SK-MEL-5 (cell line): ENCODE measurements around the gene COX6A2. TPM values are rescaled to one million over a fixed set of nuclear protein-coding genes. Genes with fewer than 3 reads are reported as not detected.

Experiments
- DNase-seq: peaks from one replicate; pipeline ENCODE4 v3.0.0-alpha.2; 2016; ENCODE audit warnings: low read depth, low spot score
- in situ Hi-C: cut with HindIII; loops from 2 replicates; pipeline ENCODE4 v1.10.0; 2016; ENCODE audit warnings: low sequenced_read_pairs, high pct_unique_total_duplicates, low pct_unique_long_range_greater_than_20kb
- total RNA-seq: library from RNA; depleted of rRNA; stranded (reverse); fragments of >200 nt; shearing (Covaris generic); gene quantifications from 2 replicates; pipeline ENCODE4 v1.2.3, GENCODE V29; 2014; rRNA removed

The COX6A2 gene
- total RNA-seq, 1 experiment from 2014 or later: not detected

DNA sequence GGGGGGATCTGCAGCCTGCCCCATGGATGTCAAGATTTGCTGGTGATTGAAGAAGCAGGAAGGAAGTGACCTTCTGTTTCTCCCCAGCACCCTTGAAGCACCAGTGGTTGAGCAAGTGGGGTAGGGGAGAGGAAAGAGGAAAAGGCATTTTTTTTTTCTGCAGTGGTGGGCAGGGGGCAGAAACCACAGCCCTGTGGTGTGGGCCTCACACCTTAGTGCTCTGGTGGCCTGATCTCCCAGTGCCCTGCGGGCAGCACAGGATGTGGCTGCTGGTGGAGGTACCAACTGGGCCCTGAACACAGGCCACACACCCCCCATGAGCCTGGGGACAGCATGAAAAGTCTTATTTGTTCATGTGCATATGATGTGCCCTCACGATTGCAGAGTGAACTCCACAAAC is 28.0 kb downstream of the COX6A2 start:
- in situ Hi-C loops: no loop called here
- no peak for DNase-seq

DNA sequence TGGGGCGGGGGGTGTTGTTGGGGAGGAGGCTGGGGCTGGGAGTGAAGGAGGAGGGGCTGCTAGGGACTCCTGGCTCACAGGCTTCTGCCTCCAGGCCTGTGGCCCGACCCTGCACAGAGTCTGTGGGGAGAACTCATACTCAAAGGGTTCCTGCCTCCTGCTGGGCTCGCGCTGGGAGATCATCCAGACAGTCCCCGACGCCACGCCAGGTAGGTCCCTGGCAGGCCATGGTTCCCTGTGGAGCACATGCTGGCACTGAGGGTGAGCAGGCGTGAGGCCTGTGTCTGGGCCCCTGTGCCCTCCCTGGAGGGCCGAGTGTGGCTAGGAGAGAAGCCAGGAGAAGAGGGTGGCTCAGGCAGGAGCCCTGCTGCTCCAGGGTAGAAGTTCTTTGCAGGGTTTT is 30.5 kb downstream of the COX6A2 start:
- in situ Hi-C loops: no loop called here
- no peak for DNase-seq

GRCh38 chr16:31397096-31397660 is 31.0 kb downstream of the COX6A2 start:
- no peak for DNase-seq
- in situ Hi-C loops: no loop called here

- in situ Hi-C loops: no loop called here
- no peak for DNase-seq
Measured at GRCh38 chr16:31395647-31396046, 32.5 kb downstream of the COX6A2 start.

- DNase-seq: no peak
- in situ Hi-C loops: no loop called here
Measured at GRCh38 chr16:31393056-31393455, 35.1 kb downstream of the COX6A2 start, which contains the start of gene ITGAD. Gene ITGAD, plus strand, starts transcription at chr16:31393335. Its CDS starts 26 bp downstream, at chr16:31393361.

DNA sequence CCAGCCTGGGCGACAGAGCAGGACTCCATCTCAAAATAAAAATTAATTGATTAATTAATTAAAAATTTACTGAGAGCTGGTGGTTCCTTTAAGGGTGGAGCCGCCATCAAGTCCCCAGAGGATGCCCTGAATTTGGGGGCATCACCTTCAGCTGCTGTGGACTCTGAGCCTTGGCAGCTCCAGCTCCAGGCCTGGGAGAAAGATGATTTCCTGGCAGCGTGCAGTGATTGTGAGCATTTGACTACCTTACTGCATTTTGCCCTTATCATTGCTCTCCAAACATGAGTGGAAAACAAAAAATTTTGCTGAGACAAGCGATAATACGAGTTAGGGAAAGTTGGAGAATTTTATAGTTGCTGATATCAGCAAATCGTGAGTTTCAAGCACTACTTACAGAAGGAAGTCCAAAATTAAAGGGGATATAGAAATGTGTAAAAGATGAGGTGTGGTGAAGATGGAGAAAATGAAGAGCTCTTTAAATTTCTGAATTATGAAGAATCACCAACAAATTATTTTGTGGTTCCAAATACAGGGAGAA is 37.6 kb downstream of the COX6A2 start:
- in situ Hi-C loops: no loop called here
- no peak for DNase-seq

DNA sequence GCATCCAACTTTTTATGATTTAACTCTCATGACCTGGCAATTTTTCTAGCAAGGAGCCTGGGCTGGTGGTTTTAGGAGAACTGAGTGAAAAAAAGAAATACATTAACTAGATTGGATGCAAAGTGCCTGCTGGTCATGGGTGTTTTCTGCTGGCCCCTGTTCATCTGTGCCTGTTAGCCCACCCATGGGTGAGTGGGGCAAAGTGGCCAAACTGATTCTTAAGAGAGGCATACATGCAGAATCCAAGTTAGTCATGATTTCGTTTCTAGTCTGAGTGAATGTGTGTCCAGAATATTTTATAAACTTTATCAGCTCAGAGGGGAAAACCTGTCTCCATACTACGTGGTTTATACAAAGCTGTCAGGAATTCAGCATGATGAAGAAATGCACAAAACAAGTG is 39.6 kb downstream of the COX6A2 start:
- in situ Hi-C loops: no loop called here
- no peak for DNase-seq

GRCh38 chr16:31386157-31386984 is 41.8 kb downstream of the COX6A2 start:
- peak; percentile 54 for DNase-seq
- in situ Hi-C loops: no loop called here

DNA sequence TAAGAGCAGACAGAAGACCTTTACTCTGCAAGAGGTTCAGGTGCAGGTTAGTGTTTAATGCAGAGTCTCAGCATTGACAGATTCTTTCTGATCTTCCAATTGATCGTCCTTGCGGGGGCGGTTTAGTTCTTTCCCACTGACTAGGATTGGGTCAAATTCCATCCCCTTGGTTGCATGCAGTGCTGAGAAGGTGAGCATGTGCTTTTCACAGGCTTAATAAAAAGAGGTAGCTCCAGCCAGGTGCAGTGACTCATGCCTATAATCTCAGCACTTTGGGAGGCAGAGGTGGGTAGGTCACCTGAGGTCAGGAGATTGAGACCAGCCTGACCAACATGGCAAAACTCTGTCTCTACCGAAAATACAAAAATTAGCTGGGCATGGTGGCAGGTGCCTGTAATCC is 42.5 kb downstream of the COX6A2 start:
- in situ Hi-C loops: no loop called here

DNA sequence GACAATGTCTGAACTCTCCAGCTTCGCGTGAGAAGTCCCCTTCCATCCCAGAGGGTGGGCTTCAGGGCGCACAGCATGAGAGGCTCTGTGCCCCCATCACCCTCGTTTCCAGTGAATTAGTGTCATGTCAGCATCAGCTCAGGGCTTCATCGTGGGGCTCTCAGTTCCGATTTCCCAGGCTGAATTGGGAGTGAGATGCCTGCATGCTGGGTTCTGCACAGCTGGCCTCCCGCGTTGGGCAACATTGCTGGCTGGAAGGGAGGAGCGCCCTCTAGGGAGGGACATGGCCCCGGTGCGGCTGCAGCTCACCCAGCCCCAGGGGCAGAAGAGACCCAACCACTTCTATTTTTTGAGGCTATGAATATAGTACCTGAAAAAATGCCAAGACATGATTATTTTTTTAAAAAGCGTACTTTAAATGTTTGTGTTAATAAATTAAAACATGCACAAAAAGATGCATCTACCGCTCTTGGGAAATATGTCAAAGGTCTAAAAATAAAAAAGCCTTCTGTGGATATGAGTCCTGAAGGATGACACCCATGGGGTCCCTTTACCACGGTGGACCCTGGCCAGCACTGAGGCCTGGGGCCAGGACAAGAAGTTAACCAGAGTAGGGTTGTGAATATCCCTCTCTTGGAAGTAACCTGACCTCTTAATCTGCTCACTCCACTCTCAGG is 45.5 kb downstream of the COX6A2 start:
- DNase-seq: peak; percentile 70
- in situ Hi-C loops: no loop called here

More for the DNA sequence above, 42.5 kb downstream of the COX6A2 start:
- DNase-seq: no peak

GRCh38 chr16:31380201-31380600 is 48.0 kb downstream of the COX6A2 start:
- in situ Hi-C loops: no loop called here

More at GRCh38 chr16:31380201-31380600, 48.0 kb downstream of the COX6A2 start:
- no peak for DNase-seq

Other genes with a start within 250 kb of the COX6A2 start
- gene FUS, start 248.2 kb downstream of the COX6A2 start, total RNA-seq: 24.1 and 25.1 TPM in 2 replicates
- 123 and 141 TPM in 2 replicates for gene PYCARD, start 225.6 kb downstream of the COX6A2 start, total RNA-seq
- 0.16 TPM in 1 of 2 replicates, not detected in the other for gene TRIM72, start 214.2 kb downstream of the COX6A2 start, total RNA-seq
- gene PYDC1, start 211.2 kb downstream of the COX6A2 start, total RNA-seq: not detected in 2 replicates
- 0.21 and 0.58 TPM in 2 replicates for gene ITGAM, start 168.4 kb downstream of the COX6A2 start, total RNA-seq
- gene ITGAX, start 73.2 kb downstream of the COX6A2 start, total RNA-seq: 1.2 and 1.6 TPM in 2 replicates
- gene ITGAD, start 35.0 kb downstream of the COX6A2 start, total RNA-seq: 0.13 TPM in 2 replicates
- 0.16 and 0.18 TPM in 2 replicates for gene ZNF843, start 14.4 kb upstream of the COX6A2 start, total RNA-seq
- 6.7 and 8.2 TPM in 2 replicates for gene ARMC5, start 31.1 kb upstream of the COX6A2 start, total RNA-seq
- 0.67 and 1.3 TPM in 2 replicates for gene TGFB1I1, start 43.8 kb upstream of the COX6A2 start, total RNA-seq
- gene SLC5A2, start 54.8 kb upstream of the COX6A2 start, total RNA-seq: 0.05 and 0.53 TPM in 2 replicates
- gene RUSF1, start 80.0 kb upstream of the COX6A2 start, total RNA-seq: 83.6 and 89.7 TPM in 2 replicates
- not detected in 2 replicates for gene AHSP, start 99.5 kb upstream of the COX6A2 start, total RNA-seq